ENCODE data around the gene CNTNAP2.

GRCh38 chr7:147707926-147708325, 1591.3 kb downstream of the CNTNAP2 start:
- TF ChIP-seq EZH2 (IDR thresholded peaks at IDR 0.05; ENCODE audit: insufficient read depth, poor library complexity, severe bottlenecking) (no peak), EZH2phosphoT487 (IDR thresholded peaks at IDR 0.05; ENCODE audit: insufficient read depth, low read depth) (no peak)

Measured in GM23248 (cell line).